PC-9 (cell line): Measurements from ENCODE around the gene EHMT1.

Experiments
- EZH2 ChIP-seq: fragments of 200-600 bp; sonication (generic); IDR thresholded peaks from 2 replicates; pipeline ENCODE4 v1.8.0; 2017; ENCODE audit warnings: antibody characterized with exemption, low read depth
- TF ChIP-seq, protein P1 (sequence below): fragments of 200-600 bp; sonication (generic); conservative IDR thresholded peaks from 2 replicates; pipeline ENCODE4 v1.6.1; 2017; ENCODE audit warnings: mixed run types, antibody characterized with exemption, mild to moderate bottlenecking, moderate library complexity

DNA sequence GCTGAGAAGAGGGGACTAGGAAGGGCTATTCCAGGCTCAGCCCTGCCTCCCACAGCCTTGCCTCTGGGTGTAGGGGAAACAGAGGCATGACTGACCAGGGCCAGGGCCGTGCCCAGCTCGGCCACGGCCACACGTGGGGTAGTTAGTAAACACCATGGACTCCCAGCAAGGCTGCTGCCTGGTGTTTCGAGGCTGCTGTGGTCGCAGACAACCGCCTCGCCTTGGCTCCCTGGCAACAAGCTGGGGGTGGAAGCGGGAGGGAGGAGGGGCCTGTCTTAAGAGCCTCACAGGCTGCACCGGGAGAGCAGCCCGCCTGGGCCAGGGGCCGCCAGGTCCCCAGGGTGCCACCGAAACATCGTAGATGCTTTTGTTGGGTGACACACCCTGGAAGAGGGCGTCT is 168.6 kb downstream of the EHMT1 start:
- TF ChIP-seq EZH2: no peak
- TF ChIP-seq, protein P1, sequence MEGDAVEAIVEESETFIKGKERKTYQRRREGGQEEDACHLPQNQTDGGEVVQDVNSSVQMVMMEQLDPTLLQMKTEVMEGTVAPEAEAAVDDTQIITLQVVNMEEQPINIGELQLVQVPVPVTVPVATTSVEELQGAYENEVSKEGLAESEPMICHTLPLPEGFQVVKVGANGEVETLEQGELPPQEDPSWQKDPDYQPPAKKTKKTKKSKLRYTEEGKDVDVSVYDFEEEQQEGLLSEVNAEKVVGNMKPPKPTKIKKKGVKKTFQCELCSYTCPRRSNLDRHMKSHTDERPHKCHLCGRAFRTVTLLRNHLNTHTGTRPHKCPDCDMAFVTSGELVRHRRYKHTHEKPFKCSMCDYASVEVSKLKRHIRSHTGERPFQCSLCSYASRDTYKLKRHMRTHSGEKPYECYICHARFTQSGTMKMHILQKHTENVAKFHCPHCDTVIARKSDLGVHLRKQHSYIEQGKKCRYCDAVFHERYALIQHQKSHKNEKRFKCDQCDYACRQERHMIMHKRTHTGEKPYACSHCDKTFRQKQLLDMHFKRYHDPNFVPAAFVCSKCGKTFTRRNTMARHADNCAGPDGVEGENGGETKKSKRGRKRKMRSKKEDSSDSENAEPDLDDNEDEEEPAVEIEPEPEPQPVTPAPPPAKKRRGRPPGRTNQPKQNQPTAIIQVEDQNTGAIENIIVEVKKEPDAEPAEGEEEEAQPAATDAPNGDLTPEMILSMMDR: no peak
